Panc1 (cell line): ENCODE measurements around the gene KRTAP22-2. TPM values are rescaled to one million over a fixed set of nuclear protein-coding genes. Genes with fewer than 3 reads are reported as not detected.

Experiments
- ATAC-seq: fragments of 200-7000 bp; cut with Tn5 transposase; 2 replicates; pipeline ENCODE4 v1.9.1; 2020; ENCODE audit warnings: mild to moderate bottlenecking, moderate library complexity
- BruUV-seq: library from RNA; stranded (reverse); fragments of 400-500 nt; replicated peaks from 2 replicates; lab custom pipeline; 2021; lab: Mats Ljungman, UMichigan
- CTCF ChIA-PET: fragments of 300-600 bp; sonication (Branson Sonifier 250); formaldehyde crosslinking; loops from one replicate; lab custom pipeline; 2022; ENCODE audit warnings: antibody characterized with exemption; lab: Charles Lee
- POLR2A ChIA-PET: fragments of 300-600 bp; sonication (Branson Sonifier 250); formaldehyde crosslinking; loops from one replicate; lab custom pipeline; 2022; ENCODE audit warnings: antibody characterized with exemption; lab: Charles Lee
- DNase-seq: peaks from one replicate; pipeline ENCODE4 v3.0.0-alpha.2; 2010; ENCODE audit warnings: low read depth, low spot score
- H3K27ac ChIP-seq: 2 replicates; pipeline ENCODE4 v1.5.1; 2011; ENCODE audit warnings: mild to moderate bottlenecking, low read length, inconsistent platforms
- H3K27me3 ChIP-seq: fragments of 200-500 bp; sonication (Bioruptor generic); 2 replicates; pipeline ENCODE4 v1.6.0; 2014; ENCODE audit warnings: low read length, inconsistent platforms; ENCODE audit not compliant: control insufficient read depth, insufficient read depth
- H3K36me3 ChIP-seq: fragments of 200-500 bp; sonication (Bioruptor generic); 2 replicates; pipeline ENCODE4 v1.5.1; 2014; ENCODE audit warnings: inconsistent platforms, mild to moderate bottlenecking, low read length, moderate library complexity; ENCODE audit not compliant: control insufficient read depth, insufficient read depth
- H3K4me1 ChIP-seq: 2 replicates; pipeline ENCODE4 v1.5.1; 2011; ENCODE audit warnings: inconsistent platforms, mild to moderate bottlenecking, low read length, moderate library complexity; ENCODE audit not compliant: control insufficient read depth, insufficient read depth
- H3K4me3 ChIP-seq, 2 experiments: 2 replicates each; pipeline ENCODE4 v1.5.1; 2011 to 2012; ENCODE audit warnings: low read depth in 2 of 2, low read length in 2 of 2, mild to moderate bottlenecking in 2 of 2, inconsistent platforms in 1 of 2, moderate library complexity in 1 of 2
- H3K9me3 ChIP-seq: fragments of 200-500 bp; sonication (Bioruptor generic); 2 replicates; pipeline ENCODE4 v1.5.1; 2014; ENCODE audit warnings: low read depth, mild to moderate bottlenecking, inconsistent platforms, low read length, moderate library complexity; ENCODE audit not compliant: control insufficient read depth, insufficient read depth
- POLR2AphosphoS5 ChIP-seq: IDR thresholded peaks from 2 replicates; pipeline ENCODE4 v1.6.1; 2012; ENCODE audit warnings: mild to moderate bottlenecking, low read depth, low read length, moderate library complexity
- REST ChIP-seq, 2 experiments: IDR thresholded peaks; 2 replicates each; pipeline ENCODE4 v1.6.1; 2011 to 2012; ENCODE audit warnings: low read depth in 2 of 2, control low read depth in 1 of 2, low read length in 1 of 2, mild to moderate bottlenecking in 1 of 2, moderate library complexity in 1 of 2; ENCODE audit not compliant: insufficient read depth in 1 of 2
- SIN3A ChIP-seq: IDR thresholded peaks from 2 replicates; pipeline ENCODE4 v1.6.1; 2012; ENCODE audit warnings: low read depth, mild to moderate bottlenecking, low read length, moderate library complexity, borderline replicate concordance; ENCODE audit not compliant: insufficient read depth
- TCF7L2 ChIP-seq: IDR thresholded peaks from 2 replicates; pipeline ENCODE4 v1.6.1; 2011; ENCODE audit warnings: mild to moderate bottlenecking, low read depth, low read length, inconsistent platforms
- in situ Hi-C: cut with HindIII; loops from 2 replicates; pipeline ENCODE4 v1.10.0; 2016; ENCODE audit warnings: low sequenced_read_pairs, low pct_unique_long_range_greater_than_20kb
- intact Hi-C: fragments of 100-400 bp; cut with micrococcal nuclease; formaldehyde crosslinking; loops from one replicate; pipeline ENCODE4 v1.10.0; 2022; ENCODE audit not compliant: unreplicated experiment
- total RNA-seq: library from RNA; stranded (reverse); gene quantifications from one replicate; pipeline ENCODE4 v1.2.1, GENCODE V29; 2021; ENCODE audit not compliant: unreplicated experiment
- TF ChIP-seq, protein P1 (sequence below): fragments of 450-650 bp; IDR thresholded peaks from 2 replicates; pipeline ENCODE4 v1.5.1; 2017; ENCODE audit warnings: mild to moderate bottlenecking

KRTAP22-2 gene
- total RNA-seq, 1 experiment from 2014 or later: not detected

DNA sequence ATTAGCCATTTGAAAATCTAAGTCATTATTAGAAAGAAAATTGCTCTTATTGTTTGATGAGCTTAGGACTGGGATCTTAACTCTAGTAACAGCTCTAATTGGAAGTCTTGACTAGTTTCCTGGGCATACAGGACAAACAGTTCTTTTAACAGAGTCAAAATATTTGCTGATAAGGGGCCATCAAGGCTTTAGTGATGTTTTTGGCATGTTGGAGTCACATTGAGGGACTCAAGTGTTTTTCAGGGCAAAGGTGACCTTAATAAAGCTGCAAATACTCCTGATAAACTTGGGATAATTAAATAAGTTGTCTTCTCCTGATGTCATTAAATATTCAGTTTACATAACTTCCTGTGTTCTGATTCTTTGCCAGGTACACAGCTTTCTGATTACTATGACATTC is 22.6 kb downstream of the KRTAP22-2 start:
- no peak for ATAC-seq
- TF ChIP-seq REST (IDR thresholded peaks at IDR 0.05; ENCODE audit: insufficient read depth in 1 of 2, low read depth in 2 of 2, low read length in 1 of 2) (no peak), SIN3A (no peak), POLR2AphosphoS5 (no peak), TCF7L2 (no peak)
- TF ChIP-seq, protein P1, sequence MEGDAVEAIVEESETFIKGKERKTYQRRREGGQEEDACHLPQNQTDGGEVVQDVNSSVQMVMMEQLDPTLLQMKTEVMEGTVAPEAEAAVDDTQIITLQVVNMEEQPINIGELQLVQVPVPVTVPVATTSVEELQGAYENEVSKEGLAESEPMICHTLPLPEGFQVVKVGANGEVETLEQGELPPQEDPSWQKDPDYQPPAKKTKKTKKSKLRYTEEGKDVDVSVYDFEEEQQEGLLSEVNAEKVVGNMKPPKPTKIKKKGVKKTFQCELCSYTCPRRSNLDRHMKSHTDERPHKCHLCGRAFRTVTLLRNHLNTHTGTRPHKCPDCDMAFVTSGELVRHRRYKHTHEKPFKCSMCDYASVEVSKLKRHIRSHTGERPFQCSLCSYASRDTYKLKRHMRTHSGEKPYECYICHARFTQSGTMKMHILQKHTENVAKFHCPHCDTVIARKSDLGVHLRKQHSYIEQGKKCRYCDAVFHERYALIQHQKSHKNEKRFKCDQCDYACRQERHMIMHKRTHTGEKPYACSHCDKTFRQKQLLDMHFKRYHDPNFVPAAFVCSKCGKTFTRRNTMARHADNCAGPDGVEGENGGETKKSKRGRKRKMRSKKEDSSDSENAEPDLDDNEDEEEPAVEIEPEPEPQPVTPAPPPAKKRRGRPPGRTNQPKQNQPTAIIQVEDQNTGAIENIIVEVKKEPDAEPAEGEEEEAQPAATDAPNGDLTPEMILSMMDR: no peak
- Histone ChIP-seq H3K4me1 (no peaks in the 10 kb centered on the region), H3K36me3 (no peaks in the 10 kb centered on the region), H3K27me3 (no peaks in the 10 kb centered on the region), H3K4me3 (no peak overlapping the region), H3K27ac (no peak overlapping the region), H3K9me3 (no peaks in the 10 kb centered on the region)
- in situ Hi-C loops: no loop called here
- DNase-seq: no peak
- BruUV-seq: no TSS peak
- ChIA-PET CTCF (no interaction called here), POLR2A (no interaction called here)
- intact Hi-C loops: no loop called here

GRCh38 chr21:30563630-30564029 is 26.6 kb downstream of the KRTAP22-2 start:
- TF ChIP-seq, protein P1: no peak
- TF ChIP-seq SIN3A (no peak), TCF7L2 (no peak), REST (IDR thresholded peaks at IDR 0.05; ENCODE audit: insufficient read depth in 1 of 2, low read depth in 2 of 2, low read length in 1 of 2) (no peak), POLR2AphosphoS5 (no peak)
- POLR2A ChIA-PET: no interaction called here
- CTCF ChIA-PET: no interaction called here
- DNase-seq (no peak), ATAC-seq (no peak)
- BruUV-seq: no TSS peak
- Histone ChIP-seq H3K4me3 (no peak overlapping the region), H3K27ac (no peak overlapping the region), H3K4me1 (no peaks in the 10 kb centered on the region), H3K9me3 (no peaks in the 10 kb centered on the region), H3K36me3 (no peaks in the 10 kb centered on the region), H3K27me3 (no peaks in the 10 kb centered on the region)
- in situ Hi-C loops: no loop called here
- intact Hi-C loops: no loop called here
